ENCODE measurements around the gene VSIR. TPM values are rescaled to one million over a fixed set of nuclear protein-coding genes. Genes with fewer than 3 reads are reported as not detected.

VSIR gene
- total and polyA plus RNA-seq, 2 donors (not counting 1 experiment from before 2014, with no cell fraction given) = 40.5 to 61.2 TPM

DNA sequence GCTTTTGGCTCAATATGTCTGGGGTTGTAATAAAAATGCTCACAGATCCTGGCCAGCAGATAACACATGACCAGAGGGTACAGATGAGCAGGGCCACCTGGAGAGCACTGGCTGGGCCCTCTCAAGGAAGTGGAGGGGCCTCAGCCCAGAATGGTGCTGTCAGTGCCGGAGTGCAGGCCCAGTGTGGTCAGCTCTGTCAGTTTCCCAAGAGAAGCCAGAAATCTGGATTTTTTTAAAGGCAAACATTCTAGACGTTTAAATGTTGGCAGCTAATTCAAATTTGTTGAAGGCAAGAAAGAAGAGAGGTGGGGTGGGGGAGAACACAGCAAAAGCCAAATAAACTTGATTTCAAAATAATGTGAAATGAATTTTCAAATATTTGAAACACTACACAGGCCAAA lies 55.8 kb downstream of the VSIR start:
- POLR2A ChIA-PET = no interaction called here
- H3K9me3 Mint-ChIP-seq (ENCODE audit: insufficient read depth) = no peaks in the 10 kb centered on the region
- H2AFZ ChIP-seq (ENCODE audit: insufficient read depth, low read depth, low read length, poor library complexity, severe bottlenecking) = no peak overlapping the region
- H3K36me3 ChIP-seq (replicated peaks in 1 of 2; ENCODE audit: control extremely low read depth in 1 of 2, control insufficient read depth in 1 of 2, extremely low read depth in 1 of 2, insufficient read depth in 2 of 2, low read length in 1 of 2) = no peaks in the 10 kb centered on the region
- H3K27me3 ChIP-seq (replicated peaks in 1 of 4; ENCODE audit: control extremely low read depth in 1 of 4, control insufficient read depth in 3 of 4, insufficient read depth in 4 of 4, low read length in 3 of 4) = peaks cover 0 to 3% (median 0%) of the 10 kb centered on the region in 4 experiments
- H4K20me1 ChIP-seq (ENCODE audit: control insufficient read depth, insufficient read depth, low read length, poor library complexity, severe bottlenecking) = no peaks in the 10 kb centered on the region
- no peak overlapping the region for H3K4me2 ChIP-seq (replicated peaks; ENCODE audit: low read depth, low read length, poor library complexity, severe bottlenecking)
- H3K4me3 Mint-ChIP-seq = no peak overlapping the region
- H3K4me1 Mint-ChIP-seq = peaks cover 30% of the 10 kb centered on the region
- ATAC-seq (ENCODE audit: low read depth) (no peak), DNase-seq (no peak)
- H3K9me3 ChIP-seq (ENCODE audit: control extremely low read depth in 1 of 3, control insufficient read depth in 2 of 3, insufficient read depth in 1 of 3, low read length in 2 of 3) = no peaks in the 10 kb centered on the region
- intact Hi-C loops (cut with micrococcal nuclease) = no loop called here
- no peak overlapping the region for H3K27ac ChIP-seq (ENCODE audit: low read length in 2 of 2)
- no peaks in the 10 kb centered on the region for H3K79me2 ChIP-seq (ENCODE audit: control insufficient read depth, insufficient read depth, low read length)
- H3K4me3 ChIP-seq (ENCODE audit: control extremely low read depth in 1 of 5, extremely low read depth in 1 of 5, insufficient read depth in 1 of 5, low read depth in 2 of 5, low read length in 4 of 5) = no peak overlapping the region
- CTCF ChIA-PET = interaction anchor here (0.7 to 14.0 kb wide), 5 partner anchors 10 to 404 kb away, joined by 3 to 199 read pairs (median 5); no protein-coding TSS in a partner anchor
- WGBS (ENCODE audit: insufficient coverage) = 88% methylated on average over 1 of the region's 2 CpGs
- no peak overlapping the region for H3K27ac Mint-ChIP-seq
- peaks cover 32 to 38% of the 10 kb centered on the region in 2 donors for H3K4me1 ChIP-seq (ENCODE audit: control insufficient read depth in 2 of 2, insufficient read depth in 2 of 2, low read length in 2 of 2)
- TF ChIP-seq, protein P1, sequence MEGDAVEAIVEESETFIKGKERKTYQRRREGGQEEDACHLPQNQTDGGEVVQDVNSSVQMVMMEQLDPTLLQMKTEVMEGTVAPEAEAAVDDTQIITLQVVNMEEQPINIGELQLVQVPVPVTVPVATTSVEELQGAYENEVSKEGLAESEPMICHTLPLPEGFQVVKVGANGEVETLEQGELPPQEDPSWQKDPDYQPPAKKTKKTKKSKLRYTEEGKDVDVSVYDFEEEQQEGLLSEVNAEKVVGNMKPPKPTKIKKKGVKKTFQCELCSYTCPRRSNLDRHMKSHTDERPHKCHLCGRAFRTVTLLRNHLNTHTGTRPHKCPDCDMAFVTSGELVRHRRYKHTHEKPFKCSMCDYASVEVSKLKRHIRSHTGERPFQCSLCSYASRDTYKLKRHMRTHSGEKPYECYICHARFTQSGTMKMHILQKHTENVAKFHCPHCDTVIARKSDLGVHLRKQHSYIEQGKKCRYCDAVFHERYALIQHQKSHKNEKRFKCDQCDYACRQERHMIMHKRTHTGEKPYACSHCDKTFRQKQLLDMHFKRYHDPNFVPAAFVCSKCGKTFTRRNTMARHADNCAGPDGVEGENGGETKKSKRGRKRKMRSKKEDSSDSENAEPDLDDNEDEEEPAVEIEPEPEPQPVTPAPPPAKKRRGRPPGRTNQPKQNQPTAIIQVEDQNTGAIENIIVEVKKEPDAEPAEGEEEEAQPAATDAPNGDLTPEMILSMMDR (IDR thresholded peaks at IDR 0.05) = no peak
- TF ChIP-seq EZH2 (IDR thresholded peaks at IDR 0.05; ENCODE audit: borderline replicate concordance, insufficient read depth, low read depth, low read length, poor library complexity, severe bottlenecking) = no peak
- peaks cover 4% of the 10 kb centered on the region for H3K27me3 Mint-ChIP-seq
- H3K9ac ChIP-seq (ENCODE audit: low read length) = no peak overlapping the region

DNA sequence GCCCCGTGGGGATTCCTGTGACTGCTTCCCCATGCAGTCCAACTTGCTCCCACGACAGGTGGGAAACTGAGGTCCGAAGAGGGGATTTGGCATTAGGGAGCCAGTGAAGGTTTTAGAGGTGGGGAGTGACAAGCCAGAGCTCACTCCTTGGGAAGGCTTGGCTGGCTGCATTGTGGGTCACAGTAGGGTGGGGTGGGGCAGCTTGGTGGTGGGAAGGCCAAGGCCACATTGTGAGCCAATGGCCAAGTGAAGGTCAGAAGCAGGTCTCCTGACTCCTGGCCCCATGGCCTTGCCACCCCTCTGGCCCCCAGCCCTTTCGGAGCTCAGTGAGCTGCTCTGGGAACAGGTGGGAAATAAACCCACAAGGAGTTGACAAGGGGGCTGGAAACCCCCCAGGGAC lies 56.3 kb downstream of the VSIR start:
- ChIA-PET CTCF (interaction anchor here (0.7 to 14.0 kb wide), 6 partner anchors 9 to 108 kb away, joined by 3 to 199 read pairs (median 4); no protein-coding TSS in a partner anchor), POLR2A (no interaction called here)
- Mint-ChIP-seq H3K9me3 (ENCODE audit: insufficient read depth) (no peaks in the 10 kb centered on the region), H3K4me1 (peaks cover 33% of the 10 kb centered on the region), H3K27me3 (peaks cover 4% of the 10 kb centered on the region), H3K4me3 (no peak overlapping the region), H3K27ac (no peak overlapping the region)
- Histone ChIP-seq H2AFZ (ENCODE audit: insufficient read depth, low read depth, low read length, poor library complexity, severe bottlenecking) (no peak overlapping the region), H3K9me3 (ENCODE audit: control extremely low read depth in 1 of 3, control insufficient read depth in 2 of 3, insufficient read depth in 1 of 3, low read length in 2 of 3) (no peaks in the 10 kb centered on the region), H3K4me3 (ENCODE audit: control extremely low read depth in 1 of 5, extremely low read depth in 1 of 5, insufficient read depth in 1 of 5, low read depth in 2 of 5, low read length in 4 of 5) (no peak overlapping the region), H3K4me1 (ENCODE audit: control insufficient read depth in 2 of 2, insufficient read depth in 2 of 2, low read length in 2 of 2) (peaks cover 34 to 43% of the 10 kb centered on the region in 2 donors), H3K27ac (ENCODE audit: low read length in 2 of 2) (no peak overlapping the region), H3K36me3 (replicated peaks in 1 of 2; ENCODE audit: control extremely low read depth in 1 of 2, control insufficient read depth in 1 of 2, extremely low read depth in 1 of 2, insufficient read depth in 2 of 2, low read length in 1 of 2) (no peaks in the 10 kb centered on the region), H4K20me1 (ENCODE audit: control insufficient read depth, insufficient read depth, low read length, poor library complexity, severe bottlenecking) (no peaks in the 10 kb centered on the region), H3K9ac (ENCODE audit: low read length) (no peak overlapping the region), H3K79me2 (ENCODE audit: control insufficient read depth, insufficient read depth, low read length) (no peaks in the 10 kb centered on the region), H3K27me3 (replicated peaks in 1 of 4; ENCODE audit: control extremely low read depth in 1 of 4, control insufficient read depth in 3 of 4, insufficient read depth in 4 of 4, low read length in 3 of 4) (peaks cover 0 to 3% (median 0%) of the 10 kb centered on the region in 4 experiments), H3K4me2 (replicated peaks; ENCODE audit: low read depth, low read length, poor library complexity, severe bottlenecking) (no peak overlapping the region)
- no peak for ATAC-seq (ENCODE audit: low read depth)
- intact Hi-C loops (cut with micrococcal nuclease) = no loop called here
- DNase-seq = no peak
- 92% methylated on average over 3 of the region's 4 CpGs for WGBS (ENCODE audit: insufficient coverage)
- TF ChIP-seq EZH2 (IDR thresholded peaks at IDR 0.05; ENCODE audit: borderline replicate concordance, insufficient read depth, low read depth, low read length, poor library complexity, severe bottlenecking) = no peak
- TF ChIP-seq, protein P1 (IDR thresholded peaks at IDR 0.05) = no peak
